Trophoblast cell (in vitro differentiated cells and primary cell): Measurements from ENCODE around the gene ZNF621.
"Not testable (repeated sequence)": the region's sequence is repeated elsewhere in the genome, so short reads cannot be mapped to it uniquely, and the experiment has no call there.

Experiments
- DNase-seq, 2 donors: peaks; one replicate each; pipeline ENCODE4 v3.0.0-alpha.2; 2016
- H2AFZ ChIP-seq: 2 replicates; pipeline ENCODE4 v1.6.1; 2013; ENCODE audit warnings: low read length, moderate library complexity, mild to moderate bottlenecking; ENCODE audit not compliant: insufficient read depth, poor library complexity
- H2AK5ac ChIP-seq: 2 replicates; pipeline ENCODE4 v1.6.1; 2013; ENCODE audit warnings: mild to moderate bottlenecking, low read length
- H2BK120ac ChIP-seq: 2 replicates; pipeline ENCODE4 v1.6.1; 2013; ENCODE audit warnings: low read length, mild to moderate bottlenecking, moderate library complexity; ENCODE audit not compliant: insufficient read depth, poor library complexity
- H2BK12ac ChIP-seq: 2 replicates; pipeline ENCODE4 v1.6.1; 2013; ENCODE audit warnings: mild to moderate bottlenecking, low read length, moderate library complexity
- H2BK5ac ChIP-seq: 2 replicates; pipeline ENCODE4 v1.6.1; 2013; ENCODE audit warnings: low read length, low read depth, moderate library complexity, mild to moderate bottlenecking; ENCODE audit not compliant: poor library complexity
- H3K14ac ChIP-seq: 2 replicates; pipeline ENCODE4 v1.6.1; 2013; ENCODE audit warnings: mild to moderate bottlenecking, low read length
- H3K18ac ChIP-seq: 2 replicates; pipeline ENCODE4 v1.6.1; 2013; ENCODE audit warnings: mild to moderate bottlenecking, low read length
- H3K23ac ChIP-seq: 2 replicates; pipeline ENCODE4 v1.6.1; 2013; ENCODE audit warnings: low read length
- H3K27ac ChIP-seq: 2 replicates; pipeline ENCODE4 v1.5.1; 2013; ENCODE audit warnings: low read depth, mild to moderate bottlenecking, inconsistent platforms, low read length, moderate library complexity
- H3K27me3 ChIP-seq: 2 replicates; pipeline ENCODE4 v1.6.1; 2013; ENCODE audit warnings: inconsistent platforms, mild to moderate bottlenecking, low read length, moderate library complexity; ENCODE audit not compliant: insufficient read depth
- H3K36me3 ChIP-seq, 2 experiments: 1 replicate in 1 of 2; 2 replicates in 1 of 2; pipeline ENCODE4 v1.6.1; 2013; ENCODE audit warnings: low read length in 2 of 2, mild to moderate bottlenecking in 2 of 2, moderate library complexity in 1 of 2; ENCODE audit not compliant: insufficient read depth in 2 of 2, control insufficient read depth in 1 of 2
- H3K4ac ChIP-seq: 2 replicates; pipeline ENCODE4 v1.6.1; 2013; ENCODE audit warnings: low read depth, mild to moderate bottlenecking, low read length, moderate library complexity
- H3K4me1 ChIP-seq, 2 experiments: 1 replicate in 1 of 2; 2 replicates in 1 of 2; pipeline ENCODE4 v1.6.1; 2013; ENCODE audit warnings: low read length in 2 of 2, mild to moderate bottlenecking in 2 of 2, moderate library complexity in 1 of 2; ENCODE audit not compliant: insufficient read depth in 2 of 2, control insufficient read depth in 1 of 2
- H3K4me2 ChIP-seq: 2 replicates; pipeline ENCODE4 v1.6.1; 2013; ENCODE audit warnings: inconsistent platforms, mild to moderate bottlenecking, low read length, moderate library complexity
- H3K4me3 ChIP-seq: 2 replicates; pipeline ENCODE4 v1.5.1; 2013; ENCODE audit warnings: mild to moderate bottlenecking, low read depth, low read length, inconsistent platforms
- H3K79me1 ChIP-seq: one replicate; pipeline ENCODE4 v1.6.1; 2013; ENCODE audit warnings: low read length
- H3K79me2 ChIP-seq: 2 replicates; pipeline ENCODE4 v1.6.1; 2013; ENCODE audit warnings: low read length, mild to moderate bottlenecking; ENCODE audit not compliant: control insufficient read depth, insufficient read depth, poor library complexity
- H3K9ac ChIP-seq: 2 replicates; pipeline ENCODE4 v1.6.1; 2013; ENCODE audit warnings: mild to moderate bottlenecking, low read length
- H3K9me3 ChIP-seq: 2 replicates; pipeline ENCODE4 v1.6.1; 2013; ENCODE audit warnings: low read depth, mild to moderate bottlenecking, control low read depth, inconsistent platforms, low read length; ENCODE audit not compliant: insufficient read depth
- H4K12ac ChIP-seq: 2 replicates; pipeline ENCODE4 v1.6.1; 2013; ENCODE audit warnings: low read depth, mild to moderate bottlenecking, low read length, moderate library complexity
- H4K8ac ChIP-seq: 2 replicates; pipeline ENCODE4 v1.6.1; 2013; ENCODE audit warnings: low read depth, mild to moderate bottlenecking, low read length, moderate library complexity
- H4K91ac ChIP-seq: one replicate; pipeline ENCODE4 v1.6.1; 2013; ENCODE audit warnings: low read depth, mild to moderate bottlenecking, low read length, moderate library complexity
- WGBS: extraction: QIAGEN DNeasy Blood & Tissue Kit; methylation state at CpG from one replicate; pipeline ENCODE4 v1.1.7; 2013; ENCODE audit warnings: missing lambda C conversion rate; ENCODE audit not compliant: insufficient read length, insufficient coverage; ENCODE audit errors: extremely low coverage; 5-methylcytosine and 5-hydroxymethylcytosine counted together

ZNF621 gene

GRCh38 chr3:40562482-40562881, 37.7 kb downstream of the ZNF621 start:
- not testable (repeated sequence) for H3K9me3 ChIP-seq, H3K79me1 ChIP-seq, DNase-seq, H2BK12ac ChIP-seq, H3K18ac ChIP-seq, H2BK5ac ChIP-seq, H3K23ac ChIP-seq, H2AFZ ChIP-seq, H3K79me2 ChIP-seq, H3K36me3 ChIP-seq, H2AK5ac ChIP-seq, H3K4me2 ChIP-seq, H3K4ac ChIP-seq, H2BK120ac ChIP-seq, H3K27me3 ChIP-seq, H3K4me1 ChIP-seq, H3K14ac ChIP-seq, H4K91ac ChIP-seq, H4K12ac ChIP-seq, H4K8ac ChIP-seq, H3K9ac ChIP-seq, H3K4me3 ChIP-seq, H3K27ac ChIP-seq
- WGBS, result no CpG with 5 or more reads among the region's 9 CpGs

GRCh38 chr3:40565629-40566028, 40.9 kb downstream of the ZNF621 start:
- not testable (repeated sequence) for H3K27me3 ChIP-seq, H3K79me2 ChIP-seq, H3K14ac ChIP-seq, H3K9ac ChIP-seq, H3K4ac ChIP-seq, H3K9me3 ChIP-seq, H3K36me3 ChIP-seq, H2AK5ac ChIP-seq, H2BK12ac ChIP-seq, H4K12ac ChIP-seq, H4K8ac ChIP-seq, H3K4me2 ChIP-seq, H3K79me1 ChIP-seq, H4K91ac ChIP-seq, H2AFZ ChIP-seq, H3K4me3 ChIP-seq, H2BK5ac ChIP-seq, H2BK120ac ChIP-seq, H3K18ac ChIP-seq, H3K4me1 ChIP-seq, H3K23ac ChIP-seq, H3K27ac ChIP-seq, DNase-seq
- no CpG with 5 or more reads among the region's 5 CpGs for WGBS

- Histone ChIP-seq H3K27ac (no peak overlapping the region), H3K9me3 (peaks cover 4% of the 10 kb centered on the region), H3K4me1 (peaks cover 0 to 2% of the 10 kb centered on the region in 2 experiments), H3K14ac (no peak overlapping the region), H3K4ac (no peak overlapping the region), H3K36me3 (no peaks in the 10 kb centered on the region), H4K91ac (no peak overlapping the region), H2AFZ (no peak overlapping the region), H3K23ac (no peak overlapping the region), H3K4me3 (no peak overlapping the region), H4K8ac (no peak overlapping the region), H3K79me1 (no peaks in the 10 kb centered on the region), H2AK5ac (no peak overlapping the region), H3K79me2 (no peaks in the 10 kb centered on the region), H3K18ac (no peak overlapping the region), H4K12ac (no peak overlapping the region), H3K9ac (no peak overlapping the region), H3K4me2 (no peak overlapping the region), H2BK120ac (no peak overlapping the region), H2BK12ac (no peak overlapping the region), H2BK5ac (no peak overlapping the region), H3K27me3 (no peaks in the 10 kb centered on the region)
- WGBS, result no CpG with 5 or more reads among the region's 4 CpGs
- DNase-seq, result no peak
These were observed 41.9 kb downstream of the ZNF621 start for GRCh38 chr3:40566694-40567093.

- H4K91ac ChIP-seq, result no peak overlapping the region
- no peak for DNase-seq
- no peak overlapping the region for H3K4me3 ChIP-seq
- no peaks in the 10 kb centered on the region for H3K36me3 ChIP-seq
- WGBS, result no CpG with 5 or more reads among the region's 2 CpGs
- no peak overlapping the region for H4K8ac ChIP-seq
- no peak overlapping the region for H2BK12ac ChIP-seq
- H3K4me2 ChIP-seq, result no peak overlapping the region
- no peaks in the 10 kb centered on the region for H3K79me1 ChIP-seq
- H2BK5ac ChIP-seq, result no peak overlapping the region
- H3K27ac ChIP-seq, result no peak overlapping the region
- no peak overlapping the region for H3K4ac ChIP-seq
- H3K4me1 ChIP-seq, result no peaks in the 10 kb centered on the region
- peaks cover 4% of the 10 kb centered on the region for H3K9me3 ChIP-seq
- H4K12ac ChIP-seq, result no peak overlapping the region
- no peak overlapping the region for H2AK5ac ChIP-seq
- H2BK120ac ChIP-seq, result no peak overlapping the region
- H2AFZ ChIP-seq, result no peak overlapping the region
- no peak overlapping the region for H3K23ac ChIP-seq
- H3K18ac ChIP-seq, result no peak overlapping the region
- H3K27me3 ChIP-seq, result no peaks in the 10 kb centered on the region
- no peak overlapping the region for H3K14ac ChIP-seq
- no peaks in the 10 kb centered on the region for H3K79me2 ChIP-seq
- H3K9ac ChIP-seq, result no peak overlapping the region
These were observed 47.8 kb downstream of the ZNF621 start for GRCh38 chr3:40572588-40572987.
